SK-N-SH treated with all-trans-retinoic acid at 6 μM for 48 hours (cell line): Measurements from ENCODE around the gene GARS1.

Source experiments
- ARNTL ChIP-seq: fragments of 450-650 bp; formaldehyde crosslinking; IDR thresholded peaks from 2 replicates; pipeline ENCODE4 v1.5.0; 2020; ENCODE audit warnings: low read depth, mild to moderate bottlenecking, moderate library complexity, borderline replicate concordance
- GLIS3 ChIP-seq: fragments of 250-450 bp; sonication (Bioruptor Pico); IDR thresholded peaks from 2 replicates; pipeline ENCODE4 v1.5.0; 2020; ENCODE audit warnings: mild to moderate bottlenecking, moderate library complexity
- OSR1 ChIP-seq: fragments of 250-450 bp; sonication (Bioruptor Pico); IDR thresholded peaks from 2 replicates; pipeline ENCODE4 v1.8.0; 2022; ENCODE audit warnings: moderate library complexity, mild to moderate bottlenecking, inconsistent platforms
- PATZ1 ChIP-seq: fragments of 250-450 bp; sonication (Bioruptor Pico); IDR thresholded peaks from 2 replicates; pipeline ENCODE4 v1.8.0; 2020; ENCODE audit warnings: mild to moderate bottlenecking, moderate library complexity, borderline replicate concordance
- RARB ChIP-seq: fragments of 250-450 bp; sonication (Bioruptor Pico); IDR thresholded peaks from 2 replicates; pipeline ENCODE4 v1.8.0; 2021; ENCODE audit warnings: mild to moderate bottlenecking, moderate library complexity
- SNAI2 ChIP-seq: fragments of 250-450 bp; sonication (Bioruptor Pico); IDR thresholded peaks from 2 replicates; pipeline ENCODE4 v1.5.0; 2020; ENCODE audit warnings: mild to moderate bottlenecking, moderate library complexity
- TOX ChIP-seq: fragments of 250-450 bp; sonication (Bioruptor Pico); IDR thresholded peaks from 2 replicates; pipeline ENCODE4 v1.8.0; 2021; ENCODE audit warnings: mild to moderate bottlenecking, moderate library complexity, borderline replicate concordance
- ZFP3 ChIP-seq: fragments of 250-450 bp; sonication (Bioruptor Pico); IDR thresholded peaks from 2 replicates; pipeline ENCODE4 v1.5.0; 2020; ENCODE audit warnings: mild to moderate bottlenecking, moderate library complexity

DNA sequence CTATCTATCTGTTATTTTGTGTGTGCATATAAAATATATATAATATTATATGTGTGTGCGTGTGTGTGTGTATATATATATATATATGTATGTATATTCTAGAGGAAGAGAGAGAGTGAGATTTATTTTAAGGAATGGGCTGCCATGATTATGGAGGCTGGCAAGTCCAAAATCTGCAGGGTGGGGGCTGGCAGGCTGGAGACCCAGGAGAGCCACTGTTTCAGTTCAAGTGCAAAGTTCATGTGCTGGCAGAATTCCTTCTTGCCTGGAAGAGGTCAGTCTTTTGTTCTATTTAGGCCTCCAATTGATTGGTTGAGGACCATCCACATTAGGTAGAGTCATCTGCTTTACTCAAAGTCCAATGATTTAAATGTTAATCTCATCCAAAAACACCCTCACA, 42.3 kb upstream of the GARS1 start:
- no peak for TF ChIP-seq GLIS3
- TF ChIP-seq ARNTL (CRISPR knock-in tag) = no peak
- no peak for TF ChIP-seq RARB
- no peak for TF ChIP-seq PATZ1
- no peak for TF ChIP-seq SNAI2
- TF ChIP-seq OSR1 (CRISPR knock-in tag) = no peak
- no peak for TF ChIP-seq TOX (CRISPR knock-in tag)
- no peak for TF ChIP-seq ZFP3 (CRISPR knock-in tag)
